CD4-positive, alpha-beta T cell treated with Interleukin-4 for 4 hours (primary cell): ENCODE results near the gene HBG2.

ENCODE experiments used
- DNase-seq: peaks from one replicate; pipeline ENCODE4 v3.0.0-alpha.2; 2020

The HBG2 gene

DNA sequence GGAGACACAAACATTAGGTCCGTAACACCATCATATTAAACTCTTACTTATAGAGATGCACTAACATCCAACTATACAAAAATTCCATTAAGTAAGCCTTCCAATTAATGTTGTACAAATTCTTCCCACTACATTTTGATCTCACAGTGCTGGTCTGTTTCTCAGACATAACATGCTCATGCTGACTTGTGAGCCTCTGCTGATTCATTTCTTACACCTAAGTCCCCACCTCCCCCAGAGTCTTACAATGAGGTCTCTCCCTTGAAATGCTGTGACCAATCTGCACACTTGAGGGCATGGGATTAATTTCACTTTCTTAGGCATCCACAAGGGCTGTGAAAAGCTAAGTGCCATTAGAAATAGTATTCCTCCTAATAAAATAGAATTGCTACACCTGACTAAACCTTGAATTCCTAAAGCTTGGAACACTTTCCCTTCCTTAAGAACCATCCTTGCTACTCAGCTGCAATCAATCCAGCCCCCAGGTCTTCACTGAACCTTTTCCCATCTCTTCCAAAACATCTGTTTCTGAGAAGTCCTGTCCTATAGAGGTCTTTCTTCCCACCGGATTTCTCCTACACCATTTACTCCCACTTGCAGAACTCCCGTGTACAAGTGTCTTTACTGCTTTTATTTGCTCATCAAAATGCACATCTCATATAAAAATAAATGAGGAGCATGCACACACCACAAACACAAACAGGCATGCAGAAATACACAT lies 6.9 kb downstream of the HBG2 start:
- DNase-seq: no peak

DNA sequence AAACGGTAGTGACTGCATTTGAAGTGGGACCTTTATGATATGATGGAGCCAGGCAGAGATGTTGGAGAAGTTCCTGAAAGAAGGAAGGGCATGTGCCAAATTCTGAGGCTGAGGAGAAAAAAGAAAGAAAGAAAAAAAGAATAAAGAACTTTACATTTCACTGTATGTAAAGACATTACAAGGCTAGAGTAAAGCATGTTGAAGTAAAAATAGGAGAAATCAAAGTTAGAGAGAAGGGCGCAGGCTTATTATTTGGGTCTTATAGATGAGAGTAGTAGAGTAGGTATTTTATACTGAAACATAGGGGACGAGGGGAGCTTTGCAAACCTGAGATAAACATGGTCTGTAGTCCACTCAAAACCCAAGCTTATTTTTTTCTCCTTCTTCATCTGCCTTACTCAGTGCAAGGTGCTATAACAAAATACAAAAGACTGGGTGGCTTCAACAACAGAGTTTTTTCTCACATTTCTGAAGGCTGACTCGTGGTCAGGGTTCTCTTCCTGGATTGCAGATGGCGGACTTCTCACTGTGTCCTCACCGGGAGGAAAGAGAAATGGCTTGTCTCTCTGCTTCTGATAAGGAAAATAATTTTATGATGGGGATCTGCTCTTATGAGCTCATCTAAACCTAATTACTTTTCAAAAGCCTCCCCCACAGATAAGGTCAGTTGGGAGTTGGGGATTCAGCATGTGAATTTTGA lies 7.7 kb downstream of the HBG2 start:
- no peak for DNase-seq

- no peak for DNase-seq
Measured at GRCh38 chr11:5245155-5245554, 9.4 kb downstream of the HBG2 start.

DNA sequence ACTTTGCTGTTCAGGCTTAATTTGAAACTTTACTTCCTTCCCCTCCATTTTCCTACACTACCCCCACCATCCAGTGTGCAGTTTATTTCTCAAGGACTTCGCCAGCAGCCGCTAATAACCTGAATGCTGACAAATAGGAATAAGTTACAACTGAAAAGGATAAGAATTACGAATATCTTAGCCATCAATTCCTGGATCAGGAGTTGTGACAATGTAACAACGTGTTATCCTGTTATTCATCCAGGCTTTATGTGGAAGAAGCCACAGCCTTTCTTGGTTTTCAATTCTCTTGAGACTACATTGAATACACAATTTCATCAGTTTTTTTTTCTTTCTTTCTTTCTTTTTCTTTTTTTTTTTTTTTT lies 10.8 kb downstream of the HBG2 start:
- no peak for DNase-seq

GRCh38 chr11:5242933-5243815 lies 11.4 kb downstream of the HBG2 start:
- no peak for DNase-seq

DNA sequence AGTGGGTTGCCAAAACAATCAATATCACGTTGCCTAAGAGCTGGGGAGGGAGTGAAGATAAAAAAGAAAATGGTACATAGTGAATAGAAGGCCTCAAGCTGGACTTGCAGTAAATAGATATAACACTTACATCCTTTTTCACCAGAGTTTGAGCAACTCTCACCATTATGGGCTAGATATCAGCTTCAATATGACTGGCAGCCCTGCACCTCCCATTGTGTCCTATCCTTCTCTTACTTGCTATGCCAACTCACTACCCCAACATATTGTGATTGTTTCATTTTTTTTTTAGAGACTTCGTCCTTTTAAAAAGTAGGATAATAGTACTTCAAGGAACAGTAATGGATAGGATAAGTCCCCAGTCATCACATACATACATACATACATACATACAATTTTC lies 12.4 kb downstream of the HBG2 start:
- no peak for DNase-seq

DNA sequence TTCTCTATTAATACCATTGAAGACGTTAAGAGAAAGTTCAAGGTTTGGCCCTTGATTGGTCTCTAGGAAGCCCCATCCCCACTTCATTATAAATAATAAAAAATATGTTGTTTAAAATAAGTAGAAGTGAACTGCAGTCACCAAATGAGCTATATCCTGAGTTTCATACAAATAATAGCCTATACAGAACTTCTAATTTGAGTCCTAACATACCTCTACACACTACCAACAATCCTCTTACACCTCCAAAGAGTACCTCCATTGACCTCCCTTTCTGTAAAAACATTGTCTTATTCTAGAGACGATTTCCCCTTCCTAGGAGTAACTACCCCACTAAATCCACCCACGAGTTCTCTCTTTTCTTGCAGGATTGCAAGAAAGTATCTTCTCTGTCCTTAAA lies 13.1 kb downstream of the HBG2 start:
- no peak for DNase-seq

- DNase-seq: no peak
Measured at GRCh38 chr11:5240458-5240857, 14.1 kb downstream of the HBG2 start.

DNA sequence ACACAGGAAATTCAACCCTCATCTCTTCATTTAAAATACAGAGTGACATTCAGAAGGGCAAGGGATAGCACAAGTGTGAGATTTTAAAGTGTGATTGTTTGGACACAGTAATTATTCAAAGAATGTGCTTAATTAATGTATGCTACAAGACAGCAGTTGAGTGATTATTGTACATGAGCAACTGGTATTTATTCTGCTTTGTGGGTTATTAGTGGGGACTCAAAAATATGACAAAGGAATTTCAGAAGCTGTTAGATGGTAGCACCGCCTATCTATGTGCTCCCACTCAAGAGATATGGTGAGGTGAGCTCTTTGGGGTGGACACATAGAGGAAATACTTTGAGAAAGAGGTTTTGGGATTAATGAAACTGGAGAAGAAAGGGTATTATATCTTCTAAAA lies 14.5 kb downstream of the HBG2 start:
- no peak for DNase-seq

GRCh38 chr11:5239046-5239445 lies 15.5 kb downstream of the HBG2 start:
- DNase-seq: no peak

DNA sequence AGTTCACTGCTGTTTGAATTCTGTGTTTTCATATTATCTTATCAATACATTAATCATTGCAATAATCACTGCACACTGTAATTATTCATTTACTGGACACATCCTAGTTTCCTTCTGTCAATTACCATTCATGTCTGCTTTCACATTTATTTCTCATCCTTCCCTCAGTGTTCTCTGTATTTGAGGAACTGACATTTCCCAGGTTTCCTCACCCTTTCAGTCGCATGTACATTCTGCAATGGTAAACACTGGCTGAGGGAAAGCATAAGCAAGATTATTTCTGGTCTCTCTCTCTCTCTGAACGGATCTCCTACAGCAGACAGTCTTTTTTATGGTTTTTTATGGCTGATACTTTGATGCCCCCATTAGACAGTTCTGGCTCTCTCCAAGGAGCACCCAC lies 16.1 kb downstream of the HBG2 start:
- no peak for DNase-seq

- DNase-seq: no peak
Measured at GRCh38 chr11:5237420-5237819, 17.2 kb downstream of the HBG2 start.

GRCh38 chr11:5235364-5236095 lies 19.1 kb downstream of the HBG2 start:
- no peak for DNase-seq

DNA sequence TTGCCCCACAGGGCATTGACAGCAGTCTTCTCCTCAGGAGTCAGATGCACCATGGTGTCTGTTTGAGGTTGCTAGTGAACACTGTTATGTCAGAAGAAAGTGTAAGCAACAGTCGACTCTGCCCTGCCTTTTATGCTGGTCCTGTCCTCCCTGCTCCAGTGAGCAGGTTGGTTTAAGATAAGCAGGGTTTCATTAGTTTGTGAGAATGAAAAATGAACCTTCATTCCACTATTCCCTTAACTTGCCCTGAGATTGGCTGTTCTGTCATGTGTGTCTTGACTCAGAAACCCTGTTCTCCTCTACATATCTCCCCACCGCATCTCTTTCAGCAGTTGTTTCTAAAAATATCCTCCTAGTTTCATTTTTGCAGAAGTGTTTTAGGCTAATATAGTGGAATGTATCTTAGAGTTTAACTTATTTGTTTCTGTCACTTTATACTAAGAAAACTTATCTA lies 20.2 kb downstream of the HBG2 start, which contains the start of gene HBD:
Gene HBD (minus strand): TSS at position 103 of the 454 bp plus-strand sequence. CDS start 50 bp downstream, at position 53.
- no peak for DNase-seq

- no peak for DNase-seq
Measured at GRCh38 chr11:5233307-5233706, 21.3 kb downstream of the HBG2 start.

DNA sequence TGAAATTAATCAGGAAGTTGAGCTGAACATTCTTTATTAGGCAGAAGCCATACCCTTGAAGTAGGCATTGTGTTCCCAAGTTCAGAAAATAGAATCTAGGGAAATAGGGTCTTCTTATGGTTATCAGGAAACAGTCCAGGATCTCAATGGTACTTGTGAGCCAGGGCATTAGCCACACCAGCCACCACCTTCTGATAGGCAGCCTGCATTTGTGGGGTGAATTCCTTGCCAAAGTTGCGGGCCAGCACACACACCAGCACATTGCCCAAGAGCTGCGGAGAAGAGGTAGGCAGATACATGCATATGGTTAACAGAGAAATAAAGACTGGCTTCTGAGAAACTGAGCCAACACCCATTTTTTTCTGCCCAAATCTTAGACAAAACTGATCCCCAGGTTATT lies 21.8 kb downstream of the HBG2 start:
- DNase-seq: no peak

DNA sequence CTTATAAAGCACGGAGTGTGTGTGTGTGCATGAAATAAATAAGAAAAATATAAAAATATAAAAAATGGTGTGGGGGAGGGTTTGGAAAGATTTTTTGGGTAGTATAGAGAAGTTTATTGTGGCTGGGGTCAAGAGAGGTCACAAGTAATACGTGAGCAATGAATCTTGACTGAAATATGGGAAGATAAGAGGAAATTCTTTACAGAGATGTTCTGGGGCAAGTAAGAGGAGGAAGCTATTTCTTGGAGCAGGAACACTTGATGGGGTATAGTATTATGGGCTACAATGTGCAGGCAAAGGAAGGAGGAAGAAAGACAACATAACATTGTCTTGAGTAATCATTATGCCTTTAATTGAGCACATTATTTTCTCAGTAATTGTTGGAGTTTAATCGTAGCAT lies 22.4 kb downstream of the HBG2 start:
- no peak for DNase-seq

DNA sequence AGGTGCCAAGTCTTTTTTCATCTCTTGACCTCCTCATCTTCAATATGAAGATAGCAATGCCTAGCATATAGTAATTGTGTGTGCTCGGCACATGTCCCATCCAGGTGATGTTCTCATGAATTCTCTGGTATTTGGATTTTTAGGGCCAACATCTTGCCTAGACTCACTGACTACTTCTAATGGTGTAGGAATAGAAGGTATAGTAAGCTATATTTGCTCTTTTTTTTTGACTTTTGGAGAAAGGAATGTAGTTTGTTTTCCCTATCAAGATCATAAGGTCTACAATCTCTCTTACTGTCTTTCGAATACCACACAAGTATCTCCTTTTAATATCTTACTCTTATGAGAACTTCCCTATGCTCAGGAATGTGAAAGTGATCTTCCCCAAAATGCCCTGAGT lies 23.5 kb downstream of the HBG2 start:
- no peak for DNase-seq

DNA sequence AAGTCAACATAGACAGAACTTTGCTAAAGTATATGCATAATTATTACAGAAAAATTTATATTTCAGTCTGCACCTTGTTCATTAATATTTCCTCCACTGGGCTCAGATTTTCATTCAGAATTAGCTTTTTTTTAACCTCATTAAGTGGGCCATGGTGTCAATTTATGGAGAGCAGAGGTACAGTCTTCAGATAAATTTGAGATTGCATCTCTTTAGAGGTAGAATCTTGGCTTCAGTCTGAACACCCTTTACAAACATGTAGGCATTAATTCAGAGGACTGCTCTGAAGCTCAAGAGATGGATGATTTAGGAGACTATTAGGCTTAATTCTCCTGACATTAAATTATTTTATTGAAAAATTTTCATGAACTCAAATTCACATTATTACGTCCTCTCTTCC lies 24.3 kb downstream of the HBG2 start:
- DNase-seq: no peak

DNA sequence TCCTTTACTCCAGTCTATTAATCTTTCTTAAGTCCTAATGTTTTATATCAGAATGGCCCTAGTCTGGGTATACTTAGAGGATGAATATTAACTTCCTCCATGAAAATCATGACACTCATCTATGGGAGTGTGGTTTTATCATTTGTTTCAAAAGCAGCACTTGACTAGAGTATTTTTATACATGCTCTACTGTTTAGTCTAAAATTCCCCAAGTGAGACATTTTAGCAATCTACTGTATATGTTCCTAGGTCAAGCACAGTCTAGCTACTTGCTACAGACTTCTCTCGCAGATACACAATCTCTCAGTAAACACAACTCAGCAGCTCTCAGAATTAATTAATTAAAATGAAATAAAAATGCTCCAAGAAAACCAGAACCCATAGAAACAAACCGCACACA lies 24.8 kb downstream of the HBG2 start:
- DNase-seq: no peak

DNA sequence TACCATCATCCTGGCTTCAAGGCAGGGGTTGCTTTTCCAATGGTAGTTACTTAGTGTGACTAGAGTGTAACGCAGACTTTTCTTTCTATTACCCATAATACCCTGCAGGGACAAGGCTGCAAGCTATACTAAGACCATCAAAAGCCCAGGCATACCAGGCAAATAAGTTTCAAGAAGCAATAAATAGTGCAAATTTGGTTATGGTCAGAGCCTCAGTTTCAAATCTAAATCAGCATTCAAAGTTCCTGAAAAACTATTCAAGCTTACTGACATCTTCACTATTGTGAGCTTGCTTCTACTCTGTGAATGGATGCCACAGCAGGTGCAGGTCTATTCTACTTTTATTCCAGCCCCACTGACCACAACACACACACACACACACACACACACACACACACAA lies 25.2 kb downstream of the HBG2 start:
- no peak for DNase-seq

GRCh38 chr11:5228124-5228523 lies 26.5 kb downstream of the HBG2 start:
- no peak for DNase-seq

DNA sequence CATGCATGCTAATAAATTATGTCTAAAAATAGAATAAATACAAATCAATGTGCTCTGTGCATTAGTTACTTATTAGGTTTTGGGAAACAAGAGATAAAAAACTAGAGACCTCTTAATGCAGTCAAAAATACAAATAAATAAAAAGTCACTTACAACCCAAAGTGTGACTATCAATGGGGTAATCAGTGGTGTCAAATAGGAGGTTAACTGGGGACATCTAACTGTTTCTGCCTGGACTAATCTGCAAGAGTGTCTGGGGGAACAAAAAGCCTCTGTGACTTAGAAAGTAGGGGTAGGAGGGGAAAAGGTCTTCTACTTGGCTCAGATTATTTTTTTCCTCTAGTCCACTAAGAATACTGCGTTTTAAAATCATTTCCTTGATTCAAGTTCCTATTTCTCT lies 26.9 kb downstream of the HBG2 start:
- DNase-seq: no peak
